ENCODE data around the gene TMEM106A. TPM values are rescaled to one million over a fixed set of nuclear protein-coding genes. Genes with fewer than 3 reads are reported as not detected.

Gene TMEM106A
- total and polyA plus RNA-seq, 2 of the 13 experiments (the other 11 are each of a cell fraction or from before 2014, with no cell fraction given): 16.9 to 35.9 TPM

GRCh38 chr17:43170140-43170765 lies 41.4 kb upstream of the TMEM106A start (continued):
- no peak; the same call in 1 of the 2 replicates for TF ChIP-seq SNAI1 (CRISPR knock-in tag; IDR thresholded peaks at IDR 0.05; ENCODE audit: borderline replicate concordance)
- no peak for TF ChIP-seq ZNF792 (CRISPR knock-in tag; IDR thresholded peaks at IDR 0.05)
- TF ChIP-seq CEBPB (IDR thresholded peaks at IDR 0.05; ENCODE audit: borderline replicate concordance, low read depth, low read length): peak; percentile 69
- no peak for TF ChIP-seq KIAA2018 (CRISPR knock-in tag; IDR thresholded peaks at IDR 0.05; ENCODE audit: borderline replicate concordance)
- TF ChIP-seq, protein P1, sequence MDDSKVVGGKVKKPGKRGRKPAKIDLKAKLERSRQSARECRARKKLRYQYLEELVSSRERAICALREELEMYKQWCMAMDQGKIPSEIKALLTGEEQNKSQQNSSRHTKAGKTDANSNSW (CRISPR knock-in tag; IDR thresholded peaks at IDR 0.05; ENCODE audit: borderline replicate concordance): no peak
- TF ChIP-seq, protein P2, sequence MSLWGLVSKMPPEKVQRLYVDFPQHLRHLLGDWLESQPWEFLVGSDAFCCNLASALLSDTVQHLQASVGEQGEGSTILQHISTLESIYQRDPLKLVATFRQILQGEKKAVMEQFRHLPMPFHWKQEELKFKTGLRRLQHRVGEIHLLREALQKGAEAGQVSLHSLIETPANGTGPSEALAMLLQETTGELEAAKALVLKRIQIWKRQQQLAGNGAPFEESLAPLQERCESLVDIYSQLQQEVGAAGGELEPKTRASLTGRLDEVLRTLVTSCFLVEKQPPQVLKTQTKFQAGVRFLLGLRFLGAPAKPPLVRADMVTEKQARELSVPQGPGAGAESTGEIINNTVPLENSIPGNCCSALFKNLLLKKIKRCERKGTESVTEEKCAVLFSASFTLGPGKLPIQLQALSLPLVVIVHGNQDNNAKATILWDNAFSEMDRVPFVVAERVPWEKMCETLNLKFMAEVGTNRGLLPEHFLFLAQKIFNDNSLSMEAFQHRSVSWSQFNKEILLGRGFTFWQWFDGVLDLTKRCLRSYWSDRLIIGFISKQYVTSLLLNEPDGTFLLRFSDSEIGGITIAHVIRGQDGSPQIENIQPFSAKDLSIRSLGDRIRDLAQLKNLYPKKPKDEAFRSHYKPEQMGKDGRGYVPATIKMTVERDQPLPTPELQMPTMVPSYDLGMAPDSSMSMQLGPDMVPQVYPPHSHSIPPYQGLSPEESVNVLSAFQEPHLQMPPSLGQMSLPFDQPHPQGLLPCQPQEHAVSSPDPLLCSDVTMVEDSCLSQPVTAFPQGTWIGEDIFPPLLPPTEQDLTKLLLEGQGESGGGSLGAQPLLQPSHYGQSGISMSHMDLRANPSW (CRISPR knock-in tag; IDR thresholded peaks at IDR 0.05; ENCODE audit: borderline replicate concordance): no peak
- no peak; the same call in 1 of the 2 replicates for TF ChIP-seq TBX3 (IDR thresholded peaks at IDR 0.05; ENCODE audit: borderline replicate concordance)
- peak; percentile 68; the same call in 1 of the 2 replicates for TF ChIP-seq ESRRA (CRISPR knock-in tag; IDR thresholded peaks at IDR 0.05; ENCODE audit: low read depth)
- TF ChIP-seq MAFK (conservative IDR thresholded peaks at IDR 0.05 in 1 of 2, IDR thresholded peaks at IDR 0.05 in 1 of 2; ENCODE audit: low read length in 2 of 2): no peak
- TF ChIP-seq, protein P3, sequence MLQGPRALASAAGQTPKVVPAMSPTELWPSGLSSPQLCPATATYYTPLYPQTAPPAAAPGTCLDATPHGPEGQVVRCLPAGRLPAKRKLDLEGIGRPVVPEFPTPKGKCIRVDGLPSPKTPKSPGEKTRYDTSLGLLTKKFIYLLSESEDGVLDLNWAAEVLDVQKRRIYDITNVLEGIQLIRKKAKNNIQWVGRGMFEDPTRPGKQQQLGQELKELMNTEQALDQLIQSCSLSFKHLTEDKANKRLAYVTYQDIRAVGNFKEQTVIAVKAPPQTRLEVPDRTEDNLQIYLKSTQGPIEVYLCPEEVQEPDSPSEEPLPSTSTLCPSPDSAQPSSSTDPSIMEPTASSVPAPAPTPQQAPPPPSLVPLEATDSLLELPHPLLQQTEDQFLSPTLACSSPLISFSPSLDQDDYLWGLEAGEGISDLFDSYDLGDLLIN (CRISPR knock-in tag; IDR thresholded peaks at IDR 0.05; ENCODE audit: borderline replicate concordance): no peak
- peak; percentile 78 for TF ChIP-seq ASH2L (IDR thresholded peaks at IDR 0.05; ENCODE audit: insufficient read length, low read depth, low read length)
- TF ChIP-seq ZNF761 (CRISPR knock-in tag; conservative IDR thresholded peaks at IDR 0.05): peak; percentile 60; the same call in 1 of the 2 replicates
- TF ChIP-seq SIN3A (IDR thresholded peaks at IDR 0.05; ENCODE audit: borderline replicate concordance, low read depth, low read length): peak; percentile 77; the same call in 1 of the 2 replicates
- TF ChIP-seq ATM (IDR thresholded peaks at IDR 0.05; ENCODE audit: borderline replicate concordance): no peak
- TF ChIP-seq JUND (CRISPR knock-in tag; IDR thresholded peaks at IDR 0.05): no peak
- no peak for TF ChIP-seq HNRNPUL1 (IDR thresholded peaks at IDR 0.05; ENCODE audit: low read depth, low read length)
- no peak; the same call in 1 of the 2 replicates for TF ChIP-seq TOPORS (CRISPR knock-in tag; IDR thresholded peaks at IDR 0.05)

All from HepG2 (cell line).